IPS-20b (cell line): ENCODE measurements around the gene OR1I1.

Experiments
- H3K27ac ChIP-seq: one replicate; pipeline ENCODE4 v1.5.1; 2013; ENCODE audit warnings: low read length
- H3K27me3 ChIP-seq: 2 replicates; pipeline ENCODE4 v1.6.1; 2013; ENCODE audit warnings: mild to moderate bottlenecking, low read length, inconsistent platforms; ENCODE audit not compliant: insufficient read depth
- H3K36me3 ChIP-seq: 2 replicates; pipeline ENCODE4 v1.6.1; 2013; ENCODE audit warnings: low read depth, mild to moderate bottlenecking, inconsistent platforms, low read length, moderate library complexity; ENCODE audit not compliant: insufficient read depth
- H3K4me1 ChIP-seq: 2 replicates; pipeline ENCODE4 v1.6.1; 2013; ENCODE audit warnings: mild to moderate bottlenecking, control low read depth, inconsistent platforms, low read length, moderate library complexity; ENCODE audit not compliant: insufficient read depth
- H3K4me3 ChIP-seq: 2 replicates; pipeline ENCODE4 v1.5.1; 2013; ENCODE audit warnings: mild to moderate bottlenecking, low read length, inconsistent platforms
- H3K9ac ChIP-seq: 2 replicates; pipeline ENCODE4 v1.6.1; 2013; ENCODE audit warnings: low read depth, mild to moderate bottlenecking, inconsistent platforms, low read length, moderate library complexity
- H3K9me3 ChIP-seq: 2 replicates; pipeline ENCODE4 v1.6.1; 2013; ENCODE audit warnings: mild to moderate bottlenecking, low read depth, low read length, inconsistent platforms; ENCODE audit not compliant: insufficient read depth

The OR1I1 gene

GRCh38 chr19:15123031-15123890 is 41.2 kb downstream of the OR1I1 start:
- Histone ChIP-seq H3K36me3 (peaks cover 40% of the 10 kb centered on the region), H3K9ac (no peak overlapping the region), H3K27ac (no peak overlapping the region), H3K4me1 (peaks cover 8% of the 10 kb centered on the region; the same call in 1 of the 2 replicates), H3K27me3 (no peaks in the 10 kb centered on the region), H3K9me3 (peaks cover 2% of the 10 kb centered on the region; the same call in 1 of the 2 replicates), H3K4me3 (no peak overlapping the region)

DNA sequence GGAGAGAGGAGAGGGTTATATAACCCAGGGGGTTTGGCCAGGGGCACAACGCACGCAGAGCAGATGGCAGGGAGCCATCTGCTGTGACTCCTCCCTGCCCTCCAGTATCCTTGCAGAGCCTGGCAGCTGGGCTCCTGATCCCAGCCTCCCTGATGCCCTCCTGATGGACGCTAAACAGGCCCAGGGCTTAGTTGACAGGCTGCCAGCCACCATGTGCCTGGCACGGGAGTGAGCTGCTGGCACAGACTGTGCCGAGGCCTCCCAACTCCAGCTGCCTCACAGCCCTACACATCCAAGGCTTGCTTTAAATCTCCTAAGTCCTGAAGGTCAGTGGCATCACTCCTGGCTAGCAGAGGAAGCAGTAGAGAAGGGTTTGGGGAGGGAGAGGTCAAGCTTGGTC is 41.9 kb downstream of the OR1I1 start:
- peak overlapping the region; percentile 91 for H3K9ac ChIP-seq
- peaks cover 8% of the 10 kb centered on the region; the same call in 1 of the 2 replicates for H3K4me1 ChIP-seq
- H3K9me3 ChIP-seq: peaks cover 2% of the 10 kb centered on the region; the same call in 1 of the 2 replicates
- H3K27me3 ChIP-seq: no peaks in the 10 kb centered on the region
- no peak overlapping the region for H3K27ac ChIP-seq
- H3K4me3 ChIP-seq: peak overlapping the region; percentile 87; the same call in 1 of the 2 replicates
- peaks cover 33% of the 10 kb centered on the region for H3K36me3 ChIP-seq

DNA sequence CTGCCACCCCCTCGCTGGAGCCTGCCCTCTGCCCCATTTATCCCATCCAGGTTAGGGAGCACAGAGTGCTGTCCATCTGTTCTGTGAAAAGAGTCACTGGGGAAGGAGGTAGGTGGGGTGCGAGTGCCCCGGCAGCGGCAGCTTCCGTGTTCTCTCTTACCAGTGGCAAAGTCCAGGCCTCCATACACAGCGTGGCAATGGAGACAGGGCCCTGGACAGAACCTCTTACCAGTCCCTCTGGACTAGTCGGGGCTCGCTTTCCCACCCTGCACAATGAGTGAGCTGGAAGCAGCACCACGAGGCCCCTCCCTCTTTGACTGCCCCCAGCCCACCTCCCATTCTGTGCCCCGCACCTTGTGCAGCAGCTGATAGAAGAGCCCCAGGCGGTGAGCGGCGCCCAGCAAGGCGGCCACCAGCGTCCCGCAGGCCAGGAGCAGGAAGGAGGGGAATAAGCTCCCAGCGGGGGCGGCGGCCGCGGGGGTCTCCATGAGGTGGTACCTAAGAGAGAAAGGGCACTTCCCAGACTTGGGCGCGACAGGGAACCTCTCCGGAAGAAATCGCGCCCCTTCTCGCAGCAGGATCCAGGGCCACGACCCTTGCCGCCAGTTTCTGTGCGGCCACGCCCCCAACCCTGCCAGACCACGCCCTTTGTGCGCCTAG is 42.7 kb downstream of the OR1I1 start:
- peak overlapping the region; percentile 87 for H3K27ac ChIP-seq
- peaks cover 8% of the 10 kb centered on the region; the same call in 1 of the 2 replicates for H3K4me1 ChIP-seq
- peaks cover 25% of the 10 kb centered on the region for H3K36me3 ChIP-seq
- no peaks in the 10 kb centered on the region for H3K9me3 ChIP-seq
- H3K4me3 ChIP-seq: peak overlapping the region; percentile 87
- peak overlapping the region; percentile 91 for H3K9ac ChIP-seq
- no peaks in the 10 kb centered on the region for H3K27me3 ChIP-seq

GRCh38 chr19:15125232-15126067 is 43.4 kb downstream of the OR1I1 start:
- Histone ChIP-seq H3K4me3 (peak overlapping the region; percentile 87), H3K9ac (peak overlapping the region; percentile 91), H3K36me3 (peaks cover 18% of the 10 kb centered on the region), H3K9me3 (no peaks in the 10 kb centered on the region), H3K27me3 (no peaks in the 10 kb centered on the region), H3K27ac (peak overlapping the region; percentile 87), H3K4me1 (peaks cover 8% of the 10 kb centered on the region; the same call in 1 of the 2 replicates)

DNA sequence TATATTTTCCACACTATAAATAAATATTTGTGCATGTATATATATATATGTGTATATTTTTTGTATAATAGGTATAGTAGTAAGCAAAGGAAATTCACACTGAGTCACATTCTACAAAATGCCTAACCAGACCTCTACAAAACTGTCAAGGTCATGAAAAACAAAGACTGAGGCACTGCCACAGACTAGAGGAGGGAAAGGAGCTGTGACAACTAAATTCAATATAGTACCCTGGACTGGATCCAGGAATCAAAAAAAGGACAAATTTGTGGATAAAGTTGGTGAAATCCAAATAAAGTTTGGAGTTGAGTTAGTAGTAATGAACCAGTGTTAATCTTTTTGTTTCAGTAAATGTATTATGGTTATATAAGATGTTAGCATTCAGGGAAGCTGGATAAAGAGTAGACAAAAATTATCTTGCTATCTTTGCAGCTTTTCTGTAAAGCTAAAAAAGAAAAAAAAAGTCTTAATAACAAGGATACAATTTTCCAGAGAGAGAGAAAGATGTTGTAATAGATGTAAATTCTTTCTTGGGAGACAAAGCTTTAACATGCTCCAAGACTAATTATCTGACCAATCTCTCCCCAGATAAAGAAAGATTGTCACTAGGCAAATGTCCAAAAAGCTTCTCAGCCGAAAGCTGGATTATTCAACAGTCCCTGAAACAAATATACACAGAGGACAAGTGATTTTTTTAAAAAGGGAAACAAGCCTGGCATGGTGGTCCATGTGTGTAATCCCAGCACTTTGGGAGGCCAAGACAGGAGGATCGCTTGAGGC is 44.3 kb downstream of the OR1I1 start:
- no peaks in the 10 kb centered on the region for H3K9me3 ChIP-seq
- peaks cover 9% of the 10 kb centered on the region for H3K36me3 ChIP-seq
- H3K4me3 ChIP-seq: peak overlapping the region; percentile 43
- no peak overlapping the region for H3K27ac ChIP-seq
- peak overlapping the region; percentile 42; the same call in 1 of the 2 replicates for H3K9ac ChIP-seq
- H3K27me3 ChIP-seq: no peaks in the 10 kb centered on the region
- H3K4me1 ChIP-seq: peaks cover 8% of the 10 kb centered on the region; the same call in 1 of the 2 replicates

DNA sequence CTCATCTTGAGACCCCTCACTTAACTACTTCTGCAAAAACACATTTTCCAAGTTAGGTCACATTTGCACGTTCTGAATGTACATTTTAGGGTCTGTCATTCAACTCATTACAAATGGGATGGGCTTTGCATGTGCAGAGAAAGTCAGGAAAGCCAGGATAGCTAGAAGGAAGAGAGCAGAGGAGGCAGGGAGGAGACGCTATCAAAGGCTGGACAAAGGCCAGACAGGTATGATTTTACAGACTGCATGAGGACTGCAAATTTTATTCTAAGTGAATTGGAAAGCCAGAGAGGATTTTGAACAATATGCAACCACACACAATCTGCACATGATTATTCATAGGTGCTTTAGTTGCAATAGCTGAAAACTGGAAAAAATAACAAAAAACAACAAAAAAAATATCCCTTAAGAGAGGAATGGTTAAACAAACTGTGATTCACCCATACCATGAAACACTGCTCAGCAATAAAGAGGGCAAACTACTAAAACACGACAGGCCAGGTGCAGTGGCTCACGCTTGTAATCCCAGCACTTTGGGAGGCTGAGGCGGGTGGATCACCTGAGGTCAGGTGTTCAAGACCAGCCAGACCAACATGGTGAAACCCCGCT is 46.3 kb downstream of the OR1I1 start:
- H3K27ac ChIP-seq: no peak overlapping the region
- peaks cover 8% of the 10 kb centered on the region; the same call in 1 of the 2 replicates for H3K4me1 ChIP-seq
- no peaks in the 10 kb centered on the region for H3K27me3 ChIP-seq
- H3K9ac ChIP-seq: no peak overlapping the region
- no peaks in the 10 kb centered on the region; the same call in 1 of the 2 replicates for H3K36me3 ChIP-seq
- H3K4me3 ChIP-seq: no peak overlapping the region
- no peaks in the 10 kb centered on the region for H3K9me3 ChIP-seq

DNA sequence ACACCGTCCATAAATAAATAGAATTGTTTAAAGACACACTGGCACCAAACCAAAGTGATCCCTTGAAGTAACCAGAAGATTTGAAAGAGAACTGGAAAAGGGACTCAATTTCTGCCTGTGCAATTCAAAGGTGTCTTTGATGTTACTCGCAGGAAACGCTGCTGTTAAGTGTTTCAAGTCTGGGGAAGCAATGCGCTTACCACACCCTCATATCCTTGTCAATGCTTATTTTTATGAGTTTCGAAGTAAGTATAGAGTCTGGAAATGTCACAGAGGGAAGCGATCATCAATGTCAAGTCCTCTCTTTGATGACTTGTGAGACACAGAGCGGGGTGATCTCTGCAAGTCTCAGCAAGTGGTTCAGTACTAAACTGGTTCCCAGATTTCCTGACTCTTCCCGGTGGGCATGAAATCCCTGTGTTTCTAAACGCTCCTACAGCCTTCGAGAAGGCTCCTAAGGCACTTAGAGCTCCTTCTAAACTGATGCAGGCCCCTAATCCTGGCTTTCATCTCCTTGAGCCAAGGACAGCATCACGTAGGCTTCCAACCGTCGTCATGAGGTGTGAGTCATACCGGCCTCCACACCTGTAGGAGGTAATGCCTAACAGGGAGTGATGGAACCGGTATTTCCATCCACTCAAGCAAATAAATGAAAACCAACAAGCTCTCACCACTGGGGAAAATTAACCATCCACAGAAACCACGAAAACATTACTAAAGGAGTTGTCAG is 48.0 kb downstream of the OR1I1 start:
- Histone ChIP-seq H3K4me3 (no peak overlapping the region), H3K27me3 (no peaks in the 10 kb centered on the region), H3K4me1 (no peaks in the 10 kb centered on the region), H3K36me3 (no peaks in the 10 kb centered on the region), H3K9ac (no peak overlapping the region), H3K27ac (no peak overlapping the region), H3K9me3 (no peaks in the 10 kb centered on the region)

- Histone ChIP-seq H3K9me3 (peaks cover 19% of the 10 kb centered on the region), H3K4me1 (no peaks in the 10 kb centered on the region), H3K9ac (no peak overlapping the region), H3K27ac (no peak overlapping the region), H3K27me3 (no peaks in the 10 kb centered on the region), H3K4me3 (no peak overlapping the region), H3K36me3 (no peaks in the 10 kb centered on the region)
Observed at GRCh38 chr19:15136234-15136954, 54.4 kb downstream of the OR1I1 start.

GRCh38 chr19:15137777-15138176 is 55.8 kb downstream of the OR1I1 start:
- H3K4me1 ChIP-seq: no peaks in the 10 kb centered on the region

GRCh38 chr19:15138427-15138826 is 56.4 kb downstream of the OR1I1 start:
- no peaks in the 10 kb centered on the region for H3K4me1 ChIP-seq
- no peaks in the 10 kb centered on the region for H3K27me3 ChIP-seq
- H3K4me3 ChIP-seq: no peak overlapping the region
- H3K9ac ChIP-seq: no peak overlapping the region
- H3K27ac ChIP-seq: no peak overlapping the region
- no peaks in the 10 kb centered on the region for H3K36me3 ChIP-seq
- peaks cover 19% of the 10 kb centered on the region for H3K9me3 ChIP-seq

More at GRCh38 chr19:15137777-15138176, 55.8 kb downstream of the OR1I1 start:
- H3K27ac ChIP-seq: no peak overlapping the region
- H3K27me3 ChIP-seq: no peaks in the 10 kb centered on the region
- H3K36me3 ChIP-seq: no peaks in the 10 kb centered on the region
- H3K9me3 ChIP-seq: peaks cover 19% of the 10 kb centered on the region
- H3K4me3 ChIP-seq: no peak overlapping the region
- no peak overlapping the region for H3K9ac ChIP-seq
